DMS114 treated with DMSO at 0.1 percent for 48 hours (cell line): ENCODE data around the gene TMEM26.

Source experiments
- DNase-seq: peaks from one replicate; lab custom pipeline; 2025; ENCODE audit not compliant: unreplicated experiment; lab: John Stamatoyannopoulos, UW

TMEM26 gene

GRCh38 chr10:61460835-61461234 lies 7.7 kb upstream of the TMEM26 start:
- no peak for DNase-seq

- DNase-seq, result no peak
Measured at GRCh38 chr10:61458031-61458430, 4.8 kb upstream of the TMEM26 start.

DNA sequence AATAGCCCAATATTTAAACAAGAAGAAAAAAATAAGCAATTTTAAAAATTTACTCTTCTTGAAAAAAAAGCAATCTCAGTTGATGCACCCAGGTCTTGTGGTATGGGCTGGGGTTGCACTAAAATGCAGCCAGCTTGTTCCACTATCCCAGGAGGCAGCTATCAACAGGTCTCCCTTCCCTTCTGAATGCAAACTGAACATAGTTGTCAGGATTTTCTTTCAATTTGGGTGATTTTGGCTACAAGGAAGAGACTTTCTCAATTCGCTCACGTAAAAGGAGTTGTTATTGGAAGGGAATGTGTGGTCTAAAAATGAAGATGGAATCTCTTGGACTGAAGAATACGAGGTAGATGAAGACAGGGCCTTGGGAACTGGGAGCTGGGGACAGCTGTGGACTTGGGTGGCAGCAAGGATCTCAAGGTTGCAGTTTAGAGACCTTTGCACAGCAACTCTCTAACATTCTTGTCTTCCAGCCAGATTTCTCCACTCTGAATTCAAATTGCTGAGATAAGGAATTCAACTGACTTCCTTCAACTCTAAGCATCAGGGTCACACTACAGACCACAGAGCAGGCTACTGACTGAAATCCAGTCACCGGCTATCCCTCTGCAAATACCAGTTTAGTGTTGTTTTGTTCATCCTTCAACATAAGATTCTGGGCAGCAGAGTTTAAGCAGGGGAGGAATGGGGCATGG lies 3.1 kb upstream of the TMEM26 start:
- no peak for DNase-seq

GRCh38 chr10:61455656-61456055 lies 2.5 kb upstream of the TMEM26 start:
- DNase-seq, result no peak

DNA sequence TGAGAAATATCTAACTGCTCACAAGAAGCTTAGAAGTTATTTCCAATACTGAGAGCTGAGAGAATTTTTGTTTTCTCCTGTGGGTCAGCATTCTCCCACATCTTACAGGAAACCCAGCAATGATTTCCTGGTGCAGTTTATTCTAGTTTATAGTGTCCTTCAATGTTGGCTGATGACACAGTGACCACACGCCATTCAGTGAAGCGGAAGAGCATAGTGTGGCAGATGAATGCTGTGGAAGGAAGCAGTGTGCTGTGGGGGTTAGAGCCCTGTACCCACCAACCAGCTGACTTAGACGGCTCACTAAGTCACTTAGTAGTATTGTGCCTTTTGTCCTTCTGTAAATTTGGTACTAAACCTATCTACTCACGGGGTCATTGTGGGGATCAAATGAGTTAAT lies 1.4 kb upstream of the TMEM26 start:
- no peak for DNase-seq

DNA sequence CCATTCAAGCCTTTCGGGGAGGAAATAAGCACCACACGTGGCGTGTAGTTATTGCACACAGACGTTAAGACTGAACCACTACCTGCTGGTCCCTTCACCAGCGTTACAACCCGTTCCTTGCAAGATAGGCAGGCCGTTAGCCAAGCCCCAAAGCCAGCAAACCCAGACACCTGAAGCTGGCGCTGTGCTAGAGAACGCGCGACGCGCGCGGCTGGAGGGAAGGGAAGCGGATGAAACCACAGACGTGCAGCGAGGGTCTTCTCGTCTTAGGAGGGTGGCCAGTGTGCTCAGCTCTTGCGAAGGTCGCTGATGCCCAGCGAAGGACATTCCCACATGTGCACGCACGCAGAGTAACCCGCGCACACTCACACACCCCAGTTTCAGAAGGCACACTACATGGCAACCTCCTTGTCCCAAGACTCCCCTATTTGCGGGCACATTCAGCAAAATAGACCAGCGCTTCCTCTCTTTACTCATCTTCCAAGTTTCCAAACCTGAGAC lies 980 bp downstream of the TMEM26 start:
- no peak for DNase-seq

- DNase-seq, result no peak
Measured at GRCh38 chr10:61451357-61451756, 1.8 kb downstream of the TMEM26 start.

DNA sequence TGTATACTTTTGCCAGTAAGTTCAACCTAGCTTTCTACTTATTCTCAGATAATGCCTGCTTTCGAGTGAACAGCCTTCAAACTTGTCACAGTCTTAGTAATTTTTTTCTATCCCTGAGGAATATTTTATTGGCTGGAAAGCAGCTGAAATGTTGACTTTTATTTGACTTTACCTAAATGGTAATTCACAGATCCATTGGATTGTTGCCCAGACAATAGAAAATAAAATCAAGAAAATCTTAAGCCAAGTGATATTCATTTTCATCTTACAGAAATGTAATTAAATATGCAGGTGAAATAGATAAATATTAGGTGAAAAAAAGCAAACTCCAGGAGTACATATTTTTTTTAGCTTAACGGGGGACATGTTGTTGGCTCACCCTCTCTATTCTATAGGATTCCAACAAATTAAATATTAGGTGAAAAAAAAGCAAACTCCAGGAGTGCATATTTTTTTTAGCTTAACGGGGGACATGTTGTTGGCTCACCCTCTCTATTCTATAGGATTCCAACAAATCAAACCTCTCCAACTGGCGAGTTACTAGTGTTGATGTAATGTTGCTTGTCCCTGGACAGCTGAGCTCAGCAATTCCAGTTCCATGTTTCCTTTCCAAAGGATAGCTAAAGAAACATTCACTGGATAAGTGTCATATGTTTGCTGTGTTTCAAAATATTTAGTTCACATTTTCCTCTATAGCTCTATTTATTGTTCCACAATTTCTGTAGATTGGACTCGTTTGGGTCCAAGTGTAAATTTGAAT lies 4.2 kb downstream of the TMEM26 start:
- DNase-seq, result no peak

DNA sequence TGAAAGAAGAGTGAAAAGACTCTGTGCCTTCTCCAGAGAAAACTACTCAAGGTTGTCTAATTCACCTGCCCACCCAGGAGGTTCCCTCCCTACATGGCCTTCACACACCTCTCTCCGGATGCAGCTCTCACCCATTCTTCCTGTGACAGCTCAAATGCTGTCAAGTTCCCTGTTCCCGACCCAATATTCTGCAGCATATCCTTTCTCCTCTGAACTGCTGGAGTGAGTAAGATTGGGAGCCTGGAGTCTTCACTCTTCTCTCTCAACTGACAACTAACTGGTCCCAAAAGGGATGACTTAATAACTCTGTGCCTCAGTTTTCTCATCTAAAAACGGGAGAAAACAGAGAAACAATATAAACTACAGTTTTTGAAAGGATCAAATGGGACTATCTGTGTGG lies 5.1 kb downstream of the TMEM26 start:
- no peak for DNase-seq

- DNase-seq, result no peak
Measured at GRCh38 chr10:61439058-61439609, 14.0 kb downstream of the TMEM26 start.

- DNase-seq, result no peak
Measured at GRCh38 chr10:61438141-61438988, 14.8 kb downstream of the TMEM26 start.

GRCh38 chr10:61423178-61423577 lies 30.0 kb downstream of the TMEM26 start:
- no peak for DNase-seq

- DNase-seq, result no peak
Measured at GRCh38 chr10:61417661-61418060, 35.5 kb downstream of the TMEM26 start.

- no peak for DNase-seq
Measured at GRCh38 chr10:61415824-61416223, 37.4 kb downstream of the TMEM26 start.

- no peak for DNase-seq
Measured at GRCh38 chr10:61411706-61412105, 41.5 kb downstream of the TMEM26 start.

GRCh38 chr10:61410353-61411070 lies 42.7 kb downstream of the TMEM26 start:
- no peak for DNase-seq

GRCh38 chr10:61409157-61409556 lies 44.0 kb downstream of the TMEM26 start:
- no peak for DNase-seq

DNA sequence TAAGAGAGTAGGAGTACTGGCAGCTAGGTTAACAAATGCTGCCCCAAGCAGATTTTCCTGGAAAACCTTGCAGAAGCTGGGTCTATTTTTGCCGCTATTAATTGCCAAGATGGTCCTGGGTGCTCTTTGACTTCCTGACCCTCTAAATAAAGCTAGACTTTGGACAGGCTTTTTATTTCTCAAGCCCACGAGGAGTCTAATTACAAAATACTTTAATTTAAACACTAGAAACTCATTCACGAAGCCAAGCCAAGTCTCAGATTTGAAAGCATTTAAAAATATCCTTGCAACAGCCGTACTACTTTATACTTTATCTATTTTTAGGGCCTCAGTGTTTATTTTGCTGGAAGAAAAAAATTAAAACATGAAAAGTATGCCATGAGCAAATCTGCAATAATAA lies 45.1 kb downstream of the TMEM26 start:
- DNase-seq, result no peak

DNA sequence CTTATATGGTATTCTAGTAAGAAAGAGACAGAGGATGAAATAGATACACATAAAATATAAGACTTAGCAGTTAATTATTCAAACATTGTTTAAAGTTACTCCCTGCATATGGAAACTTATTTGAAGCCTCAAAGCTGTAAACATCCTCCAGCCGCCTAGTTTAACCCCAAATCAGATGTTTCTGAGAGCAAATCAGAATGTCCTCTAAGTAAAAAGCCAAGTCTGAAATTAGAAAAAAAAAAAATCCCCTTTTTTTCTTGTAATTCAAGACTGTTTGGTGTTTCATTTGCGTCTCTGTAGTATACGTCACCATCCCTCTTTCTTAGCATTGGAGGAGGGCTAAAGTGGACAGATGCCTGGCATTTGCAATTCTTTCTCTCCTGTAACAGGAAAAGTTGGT lies 46.4 kb downstream of the TMEM26 start:
- DNase-seq, result no peak

GRCh38 chr10:61406242-61406641 lies 46.9 kb downstream of the TMEM26 start:
- no peak for DNase-seq

- DNase-seq, result no peak
Measured at GRCh38 chr10:61404751-61405150, 48.4 kb downstream of the TMEM26 start.
